Astrocyte (in vitro differentiated cells and primary cell): ENCODE data around the gene IGF1R.

Experiments used
- EZH2 ChIP-seq: IDR thresholded peaks from 2 replicates; pipeline ENCODE4 v1.6.1; 2012; ENCODE audit warnings: mild to moderate bottlenecking, low read length, inconsistent platforms; ENCODE audit not compliant: insufficient read depth
- TF ChIP-seq, protein P1 (sequence below): IDR thresholded peaks from 2 replicates; pipeline ENCODE4 v1.5.1; 2011; ENCODE audit warnings: low read depth, mild to moderate bottlenecking, inconsistent platforms, low read length, moderate library complexity; ENCODE audit not compliant: insufficient read depth

DNA sequence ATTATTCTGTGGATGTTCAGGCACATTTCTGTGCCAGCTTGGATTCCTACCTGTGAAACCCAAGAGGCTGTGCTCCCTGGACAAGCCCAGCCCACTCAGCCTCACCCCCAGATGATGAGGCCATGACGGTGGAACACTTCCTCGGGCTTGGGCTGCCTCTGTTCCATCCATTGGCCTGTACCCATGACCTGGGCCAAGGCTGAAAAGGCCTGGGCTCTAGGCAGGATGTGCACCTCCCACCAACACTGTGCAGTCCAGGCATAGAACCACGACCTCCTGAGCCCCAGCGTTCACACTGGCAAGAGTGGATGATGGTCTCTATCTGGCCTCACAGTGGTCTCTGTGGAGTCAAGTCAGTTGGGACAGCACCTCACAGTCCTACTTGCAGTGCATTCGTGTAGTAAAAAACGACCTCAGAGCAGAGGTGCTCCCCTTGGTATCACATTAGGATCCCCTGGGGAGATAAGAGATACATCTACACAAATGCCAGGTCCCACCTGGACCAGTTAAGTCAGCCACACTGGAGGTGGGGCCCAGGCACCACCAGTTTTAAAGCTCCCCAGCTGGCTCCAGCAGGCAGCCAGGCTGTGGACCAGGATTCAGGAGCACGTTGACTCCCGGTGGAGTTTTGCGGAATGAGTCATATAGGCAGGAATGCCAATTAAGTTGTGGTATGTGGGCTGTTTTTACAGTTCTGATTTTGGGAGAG, 39.0 kb upstream of the IGF1R start:
- TF ChIP-seq, protein P1, sequence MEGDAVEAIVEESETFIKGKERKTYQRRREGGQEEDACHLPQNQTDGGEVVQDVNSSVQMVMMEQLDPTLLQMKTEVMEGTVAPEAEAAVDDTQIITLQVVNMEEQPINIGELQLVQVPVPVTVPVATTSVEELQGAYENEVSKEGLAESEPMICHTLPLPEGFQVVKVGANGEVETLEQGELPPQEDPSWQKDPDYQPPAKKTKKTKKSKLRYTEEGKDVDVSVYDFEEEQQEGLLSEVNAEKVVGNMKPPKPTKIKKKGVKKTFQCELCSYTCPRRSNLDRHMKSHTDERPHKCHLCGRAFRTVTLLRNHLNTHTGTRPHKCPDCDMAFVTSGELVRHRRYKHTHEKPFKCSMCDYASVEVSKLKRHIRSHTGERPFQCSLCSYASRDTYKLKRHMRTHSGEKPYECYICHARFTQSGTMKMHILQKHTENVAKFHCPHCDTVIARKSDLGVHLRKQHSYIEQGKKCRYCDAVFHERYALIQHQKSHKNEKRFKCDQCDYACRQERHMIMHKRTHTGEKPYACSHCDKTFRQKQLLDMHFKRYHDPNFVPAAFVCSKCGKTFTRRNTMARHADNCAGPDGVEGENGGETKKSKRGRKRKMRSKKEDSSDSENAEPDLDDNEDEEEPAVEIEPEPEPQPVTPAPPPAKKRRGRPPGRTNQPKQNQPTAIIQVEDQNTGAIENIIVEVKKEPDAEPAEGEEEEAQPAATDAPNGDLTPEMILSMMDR = no peak
- TF ChIP-seq EZH2 = no peak
